ENCODE data around the gene POU6F1.

GRCh38 chr12:51185171-51185717, 32.6 kb downstream of the POU6F1 start:
- TF ChIP-seq POLR2AphosphoS5 (IDR thresholded peaks at IDR 0.05; ENCODE audit: low read depth, low read length) (no peak), POLR2A (IDR thresholded peaks at IDR 0.05; ENCODE audit: low read depth, low read length) (no peak)
